OCI-LY7 (cell line): Measurements from ENCODE around the gene GLMN. TPM values are rescaled to one million over a fixed set of nuclear protein-coding genes. Genes with fewer than 3 reads are reported as not detected.
"Not testable (repeated sequence)": the region's sequence is repeated elsewhere in the genome, so short reads cannot be mapped to it uniquely, and the experiment has no call there.

Experiments used
- BruUV-seq: library from RNA; stranded (reverse); fragments of 400-500 nt; replicated peaks from 2 replicates; lab custom pipeline; 2021; lab: Mats Ljungman, UMichigan
- CTCF ChIA-PET: fragments of 300-600 bp; sonication (Branson Sonifier 250); formaldehyde crosslinking; loops from one replicate; lab custom pipeline; 2022; ENCODE audit warnings: antibody characterized with exemption; ENCODE audit not compliant: unreplicated experiment; lab: Charles Lee
- POLR2A ChIA-PET: fragments of 300-600 bp; sonication (Branson Sonifier 250); formaldehyde crosslinking; loops from one replicate; lab custom pipeline; 2022; ENCODE audit warnings: antibody characterized with exemption; lab: Charles Lee
- DNase-seq: peaks from one replicate; pipeline ENCODE4 v3.0.0-alpha.2; 2015; ENCODE audit warnings: low spot score
- H2AFZ ChIP-seq: fragments of 200-600 bp; sonication (generic), shearing (Covaris generic); 2 replicates; pipeline ENCODE4 v1.6.1; 2014; ENCODE audit warnings: mild to moderate bottlenecking, antibody characterized with exemption, low read length, moderate library complexity
- H3K27ac ChIP-seq: fragments of 200-600 bp; sonication (generic); 2 replicates; pipeline ENCODE4 v1.5.1; 2014; ENCODE audit warnings: mixed run types, low read depth, mild to moderate bottlenecking, moderate library complexity, low read length, inconsistent platforms; ENCODE audit not compliant: poor library complexity, severe bottlenecking
- H3K36me3 ChIP-seq: fragments of 200-600 bp; sonication (generic); 2 replicates; pipeline ENCODE4 v1.6.1; 2014; ENCODE audit warnings: mild to moderate bottlenecking, antibody characterized with exemption, low read length, moderate library complexity, mixed read lengths; ENCODE audit not compliant: insufficient read depth
- H3K4me1 ChIP-seq: fragments of 200-600 bp; sonication (generic); 2 replicates; pipeline ENCODE4 v1.5.1; 2014; ENCODE audit warnings: mild to moderate bottlenecking, low read length; ENCODE audit not compliant: insufficient read depth, poor library complexity, severe bottlenecking
- H3K4me2 ChIP-seq: fragments of 200-600 bp; sonication (generic); 2 replicates; pipeline ENCODE4 v1.6.1; 2014; ENCODE audit warnings: mild to moderate bottlenecking, low read length
- H3K4me3 ChIP-seq: fragments of 200-600 bp; sonication (generic); 2 replicates; pipeline ENCODE4 v1.5.1; 2014; ENCODE audit warnings: mild to moderate bottlenecking, low read depth, low read length; ENCODE audit not compliant: poor library complexity, severe bottlenecking
- H3K79me2 ChIP-seq: fragments of 200-600 bp; sonication (generic); 2 replicates; pipeline ENCODE4 v1.6.1; 2016; ENCODE audit warnings: low read depth, mild to moderate bottlenecking, low read length, moderate library complexity, mixed read lengths; ENCODE audit not compliant: insufficient read depth
- H3K9me2 ChIP-seq: fragments of 200-600 bp; sonication (generic); 2 replicates; pipeline ENCODE4 v1.6.1; 2016; ENCODE audit warnings: mild to moderate bottlenecking, low read length, mixed read lengths; ENCODE audit not compliant: insufficient read depth
- H3K9me3 ChIP-seq: fragments of 200-600 bp; sonication (generic); 2 replicates; pipeline ENCODE4 v1.6.1; 2014; ENCODE audit warnings: mild to moderate bottlenecking, mixed run types, low read length, mixed read lengths
- H4K20me1 ChIP-seq: fragments of 200-600 bp; sonication (generic); 2 replicates; pipeline ENCODE4 v1.6.1; 2014; ENCODE audit warnings: mild to moderate bottlenecking, antibody characterized with exemption, low read length, moderate library complexity, mixed read lengths; ENCODE audit not compliant: insufficient read depth
- CTCF ChIP-seq: fragments of 200-600 bp; sonication (generic); conservative IDR thresholded peaks from 2 replicates; pipeline ENCODE4 v1.5.1; 2014; ENCODE audit warnings: mild to moderate bottlenecking, antibody characterized with exemption, low read length, moderate library complexity, mixed read lengths
- EZH2phosphoT487 ChIP-seq: fragments of 200-600 bp; sonication (generic); IDR thresholded peaks from 2 replicates; pipeline ENCODE4 v1.6.1; 2018; ENCODE audit warnings: low read depth, borderline replicate concordance, mild to moderate bottlenecking, mixed run types, antibody characterized with exemption, low read length, moderate library complexity, mixed read lengths
- intact Hi-C: fragments of 100-400 bp; cut with micrococcal nuclease; formaldehyde crosslinking; loops from one replicate; pipeline ENCODE4 v1.10.0; 2022; ENCODE audit not compliant: unreplicated experiment
- total RNA-seq, 2 experiments: library from RNA; depleted of rRNA in 1 of 2; stranded (reverse); fragments of >200 nt in 1 of 2; shearing (Covaris generic) in 1 of 2; gene quantifications; 2 replicates each; pipeline ENCODE4 v1.2.3, GENCODE V29; 2014 to 2022

GLMN gene
- total RNA-seq, 2 experiments from 2014 or later: 12.4 to 14.6 TPM

DNA sequence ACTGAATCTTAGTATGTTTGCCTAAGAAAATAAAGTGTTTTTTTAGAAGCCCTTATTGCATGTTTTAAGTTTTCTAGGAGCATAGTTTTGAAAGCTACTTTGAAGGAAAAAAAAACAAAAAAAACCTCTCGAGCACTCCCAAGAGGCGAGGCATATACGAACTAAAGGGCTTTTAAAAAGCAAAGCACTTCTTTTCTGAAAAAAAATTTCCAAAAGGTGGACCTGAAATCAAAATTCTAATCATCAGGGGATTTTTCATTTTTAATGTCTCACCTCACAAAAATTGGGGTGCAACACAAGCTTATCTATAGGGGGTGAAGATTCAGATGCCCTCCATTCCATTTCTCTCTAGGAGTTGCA is 594 bp downstream of the GLMN start:
- no peaks in the 10 kb centered on the region for H3K9me2 ChIP-seq
- H3K27ac ChIP-seq: peak overlapping the region; percentile 56
- POLR2A ChIA-PET: interaction anchor here (0.6 to 1.5 kb wide), 3 partner anchors 9 to 191 kb away, joined by 3 to 4 read pairs (median 3); no protein-coding TSS in a partner anchor
- intact Hi-C loops: loop anchor here (2.0 to 10.0 kb wide), 3 partner anchors 796 to 1611 kb away; partner anchors contain the start of genes CDC7 and GCLM
- H3K4me1 ChIP-seq: peaks cover 18% of the 10 kb centered on the region
- H3K9me3 ChIP-seq: no peaks in the 10 kb centered on the region
- H3K79me2 ChIP-seq: peaks cover 34% of the 10 kb centered on the region; the same call in 1 of the 2 replicates
- DNase-seq: no peak
- TF ChIP-seq CTCF: peak; percentile 54
- no peak for TF ChIP-seq EZH2phosphoT487
- CTCF ChIA-PET: no interaction called here
- peaks cover 40% of the 10 kb centered on the region for H3K36me3 ChIP-seq
- H2AFZ ChIP-seq: peak overlapping the region; percentile 94
- H4K20me1 ChIP-seq: no peaks in the 10 kb centered on the region
- peak overlapping the region; percentile 87 for H3K4me2 ChIP-seq
- BruUV-seq: no TSS peak
- H3K4me3 ChIP-seq: peak overlapping the region; percentile 88

DNA sequence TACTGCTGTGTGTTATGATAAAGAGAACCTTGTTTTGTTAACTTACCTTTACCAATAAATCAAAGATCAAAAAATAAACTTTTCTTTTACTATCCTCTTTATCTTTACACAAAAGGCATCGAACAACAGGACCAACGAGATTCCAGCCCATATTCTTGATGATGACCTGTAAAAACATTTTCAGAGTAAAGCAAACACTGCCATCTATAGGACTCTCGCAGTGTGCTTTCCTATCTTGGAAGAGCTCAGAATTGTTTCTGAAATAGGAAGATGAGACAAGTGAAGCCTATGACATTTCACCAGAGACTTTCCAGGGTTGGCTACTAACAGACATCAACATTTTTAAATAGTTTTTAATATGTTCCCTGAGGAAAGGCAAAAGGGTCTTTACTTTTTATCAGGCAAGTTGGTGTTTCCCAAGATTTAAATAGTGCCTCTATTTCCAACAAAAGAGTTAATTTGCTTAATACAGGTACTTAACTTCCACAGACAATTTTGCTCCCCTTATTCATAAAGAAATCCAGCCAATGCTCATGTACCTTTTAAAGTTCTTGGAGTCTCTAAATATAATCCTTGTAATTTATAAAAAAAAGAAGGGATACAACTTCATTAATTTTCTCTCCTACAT is 7.3 kb downstream of the GLMN start:
- Histone ChIP-seq H3K36me3 (peaks cover 62% of the 10 kb centered on the region), H3K4me1 (no peaks in the 10 kb centered on the region), H3K4me3 (no peak overlapping the region), H3K9me2 (no peaks in the 10 kb centered on the region), H3K27ac (no peak overlapping the region), H3K9me3 (no peaks in the 10 kb centered on the region), H3K79me2 (no peaks in the 10 kb centered on the region), H3K4me2 (no peak overlapping the region), H4K20me1 (peaks cover 3% of the 10 kb centered on the region; the same call in 1 of the 2 replicates), H2AFZ (no peak overlapping the region)
- POLR2A ChIA-PET: interaction anchor here (1.0 to 1.5 kb wide), 2 partner anchors 299 to 305 kb away, joined by 4 to 5 read pairs; no protein-coding TSS in a partner anchor
- intact Hi-C loops: loop anchor here (5.0 to 10.0 kb wide), 2 partner anchors 294 to 1473 kb away; no protein-coding TSS in a partner anchor
- BruUV-seq: no TSS peak
- CTCF ChIA-PET: no interaction called here
- TF ChIP-seq CTCF (peak; percentile 88), EZH2phosphoT487 (no peak)
- DNase-seq: peak; percentile 50

- H3K79me2 ChIP-seq, H3K9me2 ChIP-seq, H3K9me3 ChIP-seq, intact Hi-C loops, CTCF ChIA-PET, H4K20me1 ChIP-seq, DNase-seq, H3K4me3 ChIP-seq, H3K4me2 ChIP-seq, H3K27ac ChIP-seq, H2AFZ ChIP-seq, BruUV-seq, H3K4me1 ChIP-seq: not testable (repeated sequence)
- POLR2A ChIA-PET: interaction anchor here (0.7 kb wide), 2 partner anchors 81 to 296 kb away, joined by 3 to 4 read pairs; no protein-coding TSS in a partner anchor
- peaks cover 40% of the 10 kb centered on the region for H3K36me3 ChIP-seq
These were observed 17.4 kb downstream of the GLMN start for GRCh38 chr1:92281411-92281810.

- H3K27ac ChIP-seq, intact Hi-C loops, H2AFZ ChIP-seq, H4K20me1 ChIP-seq, H3K4me3 ChIP-seq, H3K4me2 ChIP-seq, H3K9me3 ChIP-seq, BruUV-seq, H3K9me2 ChIP-seq, DNase-seq, H3K4me1 ChIP-seq, H3K79me2 ChIP-seq, CTCF ChIA-PET: not testable (repeated sequence)
- POLR2A ChIA-PET: interaction anchor here (0.6 kb wide), 1 partner anchor 527 kb away, joined by 11 read pairs; no protein-coding TSS in a partner anchor
- peaks cover 41% of the 10 kb centered on the region for H3K36me3 ChIP-seq
These were observed 19.0 kb downstream of the GLMN start for GRCh38 chr1:92279781-92280180.
